KMS-11 (cell line): Measurements from ENCODE around the gene LGALS3.

Source experiments
- H2AFZ ChIP-seq: fragments of 200-600 bp; sonication (generic); 2 replicates; pipeline ENCODE4 v1.6.1; 2016; ENCODE audit warnings: antibody characterized with exemption, mixed run types, low read depth
- H3K27ac ChIP-seq: fragments of 200-600 bp; sonication (generic); 2 replicates; pipeline ENCODE4 v1.6.1; 2016; ENCODE audit warnings: mild to moderate bottlenecking, mixed run types
- H3K27me3 ChIP-seq: fragments of 200-600 bp; sonication (generic); 2 replicates; pipeline ENCODE4 v1.6.1; 2017; ENCODE audit warnings: mild to moderate bottlenecking, low read depth, mixed run types, moderate library complexity; ENCODE audit not compliant: insufficient read depth
- H3K36me3 ChIP-seq: fragments of 200-600 bp; sonication (generic); 2 replicates; pipeline ENCODE4 v1.6.1; 2017; ENCODE audit warnings: mild to moderate bottlenecking, mixed run types; ENCODE audit not compliant: insufficient read depth
- H3K4me1 ChIP-seq: fragments of 200-600 bp; sonication (generic); 2 replicates; pipeline ENCODE4 v1.6.1; 2016; ENCODE audit warnings: mild to moderate bottlenecking, low read depth, mixed run types; ENCODE audit not compliant: poor library complexity, severe bottlenecking
- H3K4me2 ChIP-seq: fragments of 200-600 bp; sonication (generic); 2 replicates; pipeline ENCODE4 v1.7.0; 2016; ENCODE audit warnings: mild to moderate bottlenecking, mixed run types
- H3K4me3 ChIP-seq: fragments of 200-600 bp; sonication (generic); IDR thresholded peaks from 2 replicates; pipeline ENCODE4 v1.6.1; 2017; ENCODE audit warnings: low read depth, low read length, mixed read lengths; ENCODE audit not compliant: insufficient read depth
- H3K79me2 ChIP-seq: fragments of 200-600 bp; sonication (generic); 2 replicates; pipeline ENCODE4 v1.6.1; 2016; ENCODE audit warnings: low read depth, mixed run types; ENCODE audit not compliant: insufficient read depth
- H3K9ac ChIP-seq: fragments of 200-600 bp; sonication (generic); 2 replicates; pipeline ENCODE4 v1.6.1; 2016; ENCODE audit warnings: mild to moderate bottlenecking, mixed run types
- H4K20me1 ChIP-seq: fragments of 200-600 bp; sonication (generic); 2 replicates; pipeline ENCODE4 v1.6.1; 2016; ENCODE audit warnings: mild to moderate bottlenecking, mixed run types; ENCODE audit not compliant: insufficient read depth
- TF ChIP-seq, protein P1 (sequence below): fragments of 200-600 bp; sonication (generic); conservative IDR thresholded peaks from 2 replicates; pipeline ENCODE4 v1.6.1; 2017; ENCODE audit warnings: low read depth, mild to moderate bottlenecking, antibody characterized with exemption, low read length, moderate library complexity, mixed read lengths

The LGALS3 gene

GRCh38 chr14:55109836-55110235 lies 19.2 kb upstream of the LGALS3 start:
- Histone ChIP-seq H4K20me1 (no peaks in the 10 kb centered on the region), H2AFZ (no peak overlapping the region), H3K79me2 (no peaks in the 10 kb centered on the region), H3K9ac (no peak overlapping the region), H3K36me3 (no peaks in the 10 kb centered on the region), H3K4me3 (no peak overlapping the region), H3K27me3 (no peaks in the 10 kb centered on the region), H3K4me2 (no peak overlapping the region), H3K4me1 (peaks cover under 1% of the 10 kb centered on the region), H3K27ac (no peak overlapping the region)
- TF ChIP-seq, protein P1, sequence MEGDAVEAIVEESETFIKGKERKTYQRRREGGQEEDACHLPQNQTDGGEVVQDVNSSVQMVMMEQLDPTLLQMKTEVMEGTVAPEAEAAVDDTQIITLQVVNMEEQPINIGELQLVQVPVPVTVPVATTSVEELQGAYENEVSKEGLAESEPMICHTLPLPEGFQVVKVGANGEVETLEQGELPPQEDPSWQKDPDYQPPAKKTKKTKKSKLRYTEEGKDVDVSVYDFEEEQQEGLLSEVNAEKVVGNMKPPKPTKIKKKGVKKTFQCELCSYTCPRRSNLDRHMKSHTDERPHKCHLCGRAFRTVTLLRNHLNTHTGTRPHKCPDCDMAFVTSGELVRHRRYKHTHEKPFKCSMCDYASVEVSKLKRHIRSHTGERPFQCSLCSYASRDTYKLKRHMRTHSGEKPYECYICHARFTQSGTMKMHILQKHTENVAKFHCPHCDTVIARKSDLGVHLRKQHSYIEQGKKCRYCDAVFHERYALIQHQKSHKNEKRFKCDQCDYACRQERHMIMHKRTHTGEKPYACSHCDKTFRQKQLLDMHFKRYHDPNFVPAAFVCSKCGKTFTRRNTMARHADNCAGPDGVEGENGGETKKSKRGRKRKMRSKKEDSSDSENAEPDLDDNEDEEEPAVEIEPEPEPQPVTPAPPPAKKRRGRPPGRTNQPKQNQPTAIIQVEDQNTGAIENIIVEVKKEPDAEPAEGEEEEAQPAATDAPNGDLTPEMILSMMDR: no peak

DNA sequence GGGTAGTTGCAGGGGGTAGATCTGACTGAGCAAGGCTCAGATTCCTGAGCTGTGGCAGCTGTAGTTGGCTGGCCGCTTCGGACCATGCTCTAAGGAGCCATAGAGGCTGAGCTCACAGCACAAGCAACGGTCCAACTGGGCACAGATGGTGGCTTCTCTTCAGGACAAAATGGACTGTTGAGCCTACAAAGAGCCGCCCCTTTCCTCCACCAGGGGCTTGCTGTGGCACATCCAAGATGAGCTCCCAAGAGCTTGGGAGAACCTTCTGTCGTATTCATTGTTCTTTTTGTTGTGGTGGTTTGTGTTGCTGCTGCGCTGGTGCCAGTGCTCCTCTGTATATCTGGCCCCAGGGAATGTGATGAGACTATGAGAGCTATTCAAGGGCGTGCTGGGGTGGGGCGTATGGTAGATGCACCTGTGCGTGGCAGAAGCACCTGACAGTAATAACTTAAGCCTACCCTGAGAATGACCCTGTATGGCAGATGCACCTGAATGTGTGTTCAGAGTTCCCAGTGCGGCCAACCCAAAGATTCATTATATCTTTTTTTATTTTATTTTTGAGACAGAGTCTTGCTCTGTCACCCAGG lies 17.8 kb upstream of the LGALS3 start:
- TF ChIP-seq, protein P1: no peak
- Histone ChIP-seq H3K27ac (no peak overlapping the region), H3K4me2 (no peak overlapping the region), H3K9ac (no peak overlapping the region), H3K27me3 (no peaks in the 10 kb centered on the region), H3K79me2 (no peaks in the 10 kb centered on the region), H3K4me1 (no peaks in the 10 kb centered on the region), H3K4me3 (no peak overlapping the region), H4K20me1 (no peaks in the 10 kb centered on the region), H2AFZ (no peak overlapping the region), H3K36me3 (no peaks in the 10 kb centered on the region)

DNA sequence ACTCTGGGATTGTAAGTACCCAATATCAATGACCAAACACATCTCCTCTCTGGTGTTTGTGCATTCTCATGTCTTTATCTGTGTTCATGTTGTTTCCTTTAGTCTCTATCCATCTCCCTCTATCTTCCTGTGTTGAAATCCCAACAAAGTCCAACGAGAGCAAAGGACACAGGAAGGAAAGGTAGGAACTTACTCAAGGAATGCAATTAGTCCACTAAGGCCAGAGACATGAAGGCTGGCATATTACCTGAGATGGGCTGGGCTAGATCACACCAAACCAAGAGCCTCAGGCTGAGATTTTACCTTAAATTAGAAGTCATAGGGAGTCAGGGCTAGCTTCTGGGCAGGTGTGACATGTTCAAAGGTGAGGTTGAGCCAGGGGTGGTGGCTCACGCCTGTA lies 14.3 kb upstream of the LGALS3 start:
- H4K20me1 ChIP-seq: no peaks in the 10 kb centered on the region
- H3K4me2 ChIP-seq: no peak overlapping the region
- no peaks in the 10 kb centered on the region for H3K4me1 ChIP-seq
- H3K79me2 ChIP-seq: no peaks in the 10 kb centered on the region
- H3K27me3 ChIP-seq: no peaks in the 10 kb centered on the region
- no peak overlapping the region for H3K27ac ChIP-seq
- TF ChIP-seq, protein P1: no peak
- no peak overlapping the region for H2AFZ ChIP-seq
- H3K36me3 ChIP-seq: no peaks in the 10 kb centered on the region
- no peak overlapping the region for H3K4me3 ChIP-seq
- no peak overlapping the region for H3K9ac ChIP-seq

GRCh38 chr14:55115460-55115859 lies 13.6 kb upstream of the LGALS3 start:
- H3K27ac ChIP-seq: no peak overlapping the region
- H3K79me2 ChIP-seq: no peaks in the 10 kb centered on the region
- H3K4me3 ChIP-seq: no peak overlapping the region
- H2AFZ ChIP-seq: no peak overlapping the region
- no peaks in the 10 kb centered on the region for H3K4me1 ChIP-seq
- H4K20me1 ChIP-seq: no peaks in the 10 kb centered on the region
- no peak overlapping the region for H3K4me2 ChIP-seq
- no peak overlapping the region for H3K9ac ChIP-seq
- TF ChIP-seq, protein P1: no peak
- no peaks in the 10 kb centered on the region for H3K27me3 ChIP-seq
- no peaks in the 10 kb centered on the region for H3K36me3 ChIP-seq
